Embryonic facial prominence (tissue), 1 donor: ENCODE data around the gene GTPBP2.

Experiments used
- DNase-seq: peaks from one replicate; pipeline ENCODE4 v3.0.0-alpha.2; 2016; ENCODE audit errors: extremely low spot score

Gene GTPBP2, protein sequence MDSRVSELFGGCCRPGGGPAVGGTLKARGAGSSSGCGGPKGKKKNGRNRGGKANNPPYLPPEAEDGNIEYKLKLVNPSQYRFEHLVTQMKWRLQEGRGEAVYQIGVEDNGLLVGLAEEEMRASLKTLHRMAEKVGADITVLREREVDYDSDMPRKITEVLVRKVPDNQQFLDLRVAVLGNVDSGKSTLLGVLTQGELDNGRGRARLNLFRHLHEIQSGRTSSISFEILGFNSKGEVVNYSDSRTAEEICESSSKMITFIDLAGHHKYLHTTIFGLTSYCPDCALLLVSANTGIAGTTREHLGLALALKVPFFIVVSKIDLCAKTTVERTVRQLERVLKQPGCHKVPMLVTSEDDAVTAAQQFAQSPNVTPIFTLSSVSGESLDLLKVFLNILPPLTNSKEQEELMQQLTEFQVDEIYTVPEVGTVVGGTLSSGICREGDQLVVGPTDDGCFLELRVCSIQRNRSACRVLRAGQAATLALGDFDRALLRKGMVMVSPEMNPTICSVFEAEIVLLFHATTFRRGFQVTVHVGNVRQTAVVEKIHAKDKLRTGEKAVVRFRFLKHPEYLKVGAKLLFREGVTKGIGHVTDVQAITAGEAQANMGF

GRCh38 chr6:43629104-43629504 lies at the start of gene GTPBP2:
Gene GTPBP2, minus strand, starts transcription at chr6:43629264. Its CDS starts 102 bp downstream, at chr6:43629162.
- DNase-seq, result peak; percentile 95

- no peak for DNase-seq
Observed at GRCh38 chr6:43678341-43678740, 49.3 kb upstream of the GTPBP2 start.

DNA sequence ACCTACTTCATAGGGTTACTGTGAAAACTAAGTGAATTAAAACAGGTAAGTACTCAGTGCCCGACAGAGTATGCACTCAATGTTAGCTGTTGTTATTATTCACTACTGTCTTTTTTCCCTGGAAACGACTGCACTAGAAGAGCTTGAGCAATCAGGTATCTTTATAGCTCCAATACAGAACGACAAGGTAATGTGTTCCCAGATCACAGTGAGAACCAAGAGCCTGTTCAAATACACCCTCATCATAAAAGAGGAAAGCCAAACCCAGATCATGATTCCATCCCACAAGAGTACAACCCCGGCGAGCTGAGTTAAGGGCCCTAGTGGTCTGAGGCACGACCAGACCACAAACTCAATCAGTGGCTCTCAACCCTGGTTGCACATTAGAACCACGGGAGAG lies 48.7 kb upstream of the GTPBP2 start:
- DNase-seq, result no peak

- no peak for DNase-seq
Observed at GRCh38 chr6:43676962-43677606, 48.0 kb upstream of the GTPBP2 start.

GRCh38 chr6:43674921-43675320 lies 45.9 kb upstream of the GTPBP2 start:
- no peak for DNase-seq

- DNase-seq, result no peak
Observed at GRCh38 chr6:43674291-43674690, 45.2 kb upstream of the GTPBP2 start.

GRCh38 chr6:43673444-43674084 lies 44.5 kb upstream of the GTPBP2 start:
- no peak for DNase-seq

DNA sequence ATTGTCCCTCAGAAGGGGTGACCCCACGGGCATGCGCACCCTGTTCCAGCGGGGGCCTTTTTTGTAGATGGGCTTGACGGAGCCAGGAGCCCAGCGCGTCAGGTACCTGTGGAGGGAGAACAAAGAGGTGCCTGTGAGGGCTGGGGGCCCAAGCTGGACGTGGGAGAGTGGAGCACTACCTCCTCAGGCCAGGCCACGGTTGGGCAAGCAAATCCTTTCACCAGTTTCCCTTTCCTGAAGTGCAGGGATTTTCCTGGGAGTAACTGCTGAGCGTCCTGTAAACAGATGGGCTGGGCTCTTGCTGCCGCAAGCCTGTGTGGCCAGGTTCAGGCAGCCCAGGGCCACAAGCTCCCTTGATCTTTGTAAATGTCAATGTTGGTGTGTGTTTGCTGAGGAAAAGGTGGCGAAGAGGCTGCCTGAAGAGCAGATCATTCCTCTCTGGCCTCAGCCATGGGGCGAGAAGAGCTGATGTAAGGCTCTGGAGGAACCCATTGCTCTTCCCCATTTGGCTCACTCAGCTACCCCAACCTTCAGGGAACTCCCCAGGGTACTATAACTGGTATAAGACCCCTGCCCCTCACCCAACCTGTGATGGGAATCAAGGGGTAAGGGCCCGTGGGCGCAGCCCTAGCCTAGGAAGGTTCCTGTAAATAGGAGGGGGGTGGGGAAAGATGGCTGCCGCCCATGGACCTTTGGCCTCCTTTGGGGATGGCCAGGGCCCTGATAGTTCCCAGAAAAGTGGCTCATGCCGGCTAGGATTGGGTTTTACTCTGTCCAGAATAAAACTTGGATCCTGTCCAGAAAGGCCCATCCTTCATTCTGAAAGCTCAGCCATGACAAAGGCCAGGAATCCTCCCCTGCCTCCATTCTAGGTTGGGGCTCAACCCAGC lies 43.0 kb upstream of the GTPBP2 start:
- no peak for DNase-seq

DNA sequence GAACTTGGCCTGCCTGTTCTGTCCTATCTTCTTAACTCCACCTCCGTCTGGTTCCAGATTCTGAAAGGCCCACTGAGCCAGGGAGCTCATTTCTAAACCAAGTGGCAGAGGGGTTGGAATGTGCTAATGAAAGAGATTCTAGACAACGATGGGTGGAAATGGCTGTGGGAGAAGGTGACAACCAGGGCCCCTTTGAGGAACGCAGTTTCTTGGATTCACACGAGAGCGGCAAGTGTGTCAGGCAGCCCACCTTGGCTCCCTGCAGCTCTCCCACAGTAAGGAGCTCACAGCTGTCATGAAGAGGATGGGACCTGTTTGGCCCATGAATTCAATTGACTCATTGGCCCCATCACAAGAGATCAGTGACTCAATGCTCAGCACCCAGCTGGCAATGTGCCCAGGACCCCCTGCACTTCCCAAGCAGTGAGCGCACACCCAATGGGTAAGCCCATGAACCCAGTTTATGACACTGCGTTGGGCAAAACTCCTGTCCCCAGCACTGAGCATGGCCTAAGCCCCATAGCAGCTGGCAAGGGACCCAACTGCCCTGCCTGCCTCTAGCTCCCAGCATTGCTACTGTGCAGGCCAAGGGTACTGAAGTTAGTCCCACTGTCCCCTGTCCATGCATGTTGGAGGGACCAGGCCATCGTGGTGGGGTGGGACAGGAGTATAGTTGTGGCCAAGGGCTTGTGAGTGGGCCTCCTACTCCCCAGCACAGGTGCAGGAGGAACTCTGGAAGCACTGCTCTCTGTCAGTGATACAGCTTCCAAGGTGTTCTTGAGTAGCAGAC lies 42.1 kb upstream of the GTPBP2 start:
- no peak for DNase-seq

- DNase-seq, result no peak
Observed at GRCh38 chr6:43670623-43670986, 41.5 kb upstream of the GTPBP2 start.

- DNase-seq, result no peak
Observed at GRCh38 chr6:43669922-43670622, 41.0 kb upstream of the GTPBP2 start.

- no peak for DNase-seq
Observed at GRCh38 chr6:43669050-43669921, 40.2 kb upstream of the GTPBP2 start.

GRCh38 chr6:43668151-43669028 lies 39.3 kb upstream of the GTPBP2 start:
- DNase-seq, result peak; percentile 45

DNA sequence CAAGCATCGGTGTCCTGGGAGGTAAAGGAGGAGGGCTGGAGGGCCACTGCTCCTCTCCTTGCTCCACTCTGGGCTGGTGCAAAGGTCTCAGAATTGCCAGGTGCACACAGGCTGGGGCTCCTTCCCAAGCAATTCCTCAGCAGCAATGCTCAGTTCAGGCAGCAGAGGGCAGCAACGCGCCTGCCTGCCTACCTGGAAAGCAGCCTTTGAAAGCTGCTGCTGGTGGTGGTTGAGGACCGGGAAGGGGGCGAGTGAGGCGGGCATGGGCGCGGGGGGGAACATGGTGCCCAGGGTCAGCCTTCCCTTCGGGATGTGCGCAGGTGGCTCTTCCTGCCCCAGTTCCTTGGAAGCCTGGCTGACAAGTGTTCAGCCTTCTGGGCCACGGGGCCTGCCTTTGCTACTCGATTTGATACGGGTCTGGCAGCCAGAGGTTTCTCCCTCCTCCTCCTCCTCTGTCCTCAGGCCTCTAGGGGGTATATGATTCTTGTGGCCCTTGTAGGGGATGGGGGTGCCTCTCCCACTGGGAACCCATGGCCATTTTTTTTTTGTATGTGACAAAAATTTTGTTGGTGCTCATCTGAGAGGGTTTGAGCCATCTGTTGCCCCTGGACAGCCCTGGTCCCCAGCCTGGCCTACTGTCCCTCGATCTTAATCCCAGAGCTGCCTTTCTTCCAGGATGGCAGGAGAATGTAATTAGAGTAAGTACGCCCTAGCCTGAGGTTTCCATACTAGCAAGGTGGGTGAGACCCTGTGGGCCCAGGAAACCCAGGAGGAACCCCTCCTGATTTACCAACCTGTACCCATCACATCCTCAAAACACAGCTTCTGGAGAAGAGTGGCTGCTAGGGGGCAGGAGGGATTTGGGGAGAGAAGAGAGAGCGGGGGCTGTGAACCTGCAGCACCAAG lies 38.4 kb upstream of the GTPBP2 start:
- DNase-seq, result peak; percentile 31

DNA sequence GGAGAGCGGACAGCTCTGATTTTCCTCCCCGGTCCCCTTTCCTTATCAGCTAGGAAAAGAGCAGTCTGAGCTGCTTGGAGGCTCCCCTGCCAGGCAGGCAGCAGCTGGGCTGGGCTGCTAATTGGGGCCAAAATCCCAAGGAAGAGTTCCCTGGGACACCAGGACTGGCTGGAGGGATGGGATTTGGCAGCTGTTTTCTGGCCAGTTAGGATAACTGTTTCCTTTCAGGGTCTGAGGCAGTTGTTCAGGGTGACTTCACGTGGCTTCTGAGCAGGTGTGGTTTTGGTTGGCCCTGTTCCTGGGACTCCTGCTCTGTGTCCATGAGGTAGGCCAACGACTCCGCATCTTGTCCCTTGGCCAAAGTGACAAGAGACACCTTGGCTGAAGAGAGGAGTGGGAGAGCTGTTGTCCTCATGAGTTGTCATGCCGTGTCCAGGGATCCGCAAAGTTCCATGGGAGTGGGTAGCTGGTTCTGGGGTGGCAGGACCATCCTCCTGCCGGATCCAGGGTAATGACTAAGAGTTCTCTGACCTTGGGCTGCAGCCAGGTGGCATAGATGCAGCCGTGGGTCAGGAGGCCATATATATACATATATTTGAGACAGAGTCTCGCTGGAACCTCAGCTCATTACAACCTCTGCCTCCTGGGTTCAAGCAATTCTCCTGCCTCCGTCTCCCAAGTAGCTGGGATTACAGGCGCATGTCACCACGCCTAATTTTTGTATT lies 37.3 kb upstream of the GTPBP2 start:
- no peak for DNase-seq

DNA sequence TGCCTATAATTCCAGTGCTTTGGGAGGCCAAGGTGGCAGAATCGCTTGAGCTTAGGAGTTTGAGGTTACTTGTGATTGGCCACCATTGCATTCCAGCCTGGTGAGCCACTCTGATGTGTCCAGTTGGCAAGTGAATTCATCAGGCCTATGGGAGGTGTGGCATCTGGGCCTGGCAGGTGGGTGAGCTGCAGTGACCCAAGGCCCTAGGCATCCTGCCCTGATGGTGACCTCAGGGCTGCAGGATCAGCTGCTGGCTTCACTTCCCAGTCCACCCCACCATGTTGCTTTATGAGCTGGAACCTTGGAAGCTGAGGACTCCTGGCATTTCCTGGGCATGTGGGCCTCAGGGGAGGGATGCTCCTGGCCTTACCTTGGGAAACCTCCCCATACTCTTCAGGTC lies 36.3 kb upstream of the GTPBP2 start:
- no peak for DNase-seq
